ENCODE data around the gene ACTC1. TPM values are rescaled to one million over a fixed set of nuclear protein-coding genes. Genes with fewer than 3 reads are reported as not detected.

Gene ACTC1
- 0.13 to 0.38 TPM (median 0.24 TPM) in 5 replicates for total RNA-seq (2022; extraction: Qiagen RNA extraction)

GRCh38 chr15:34795267-34796081, at the start of gene ACTC1:
Gene ACTC1 (minus strand): TSS chr15:34795549. CDS start chr15:34794808, 741 bp downstream.

GRCh38 chr15:34754674-34755418, 40.5 kb downstream of the ACTC1 start, which contains the start of gene GJD2:
Gene GJD2 (minus strand): TSS chr15:34754998. CDS start chr15:34754488, 510 bp downstream.

Other genes with a start within 250 kb of the ACTC1 start
- 14.7 to 21.4 TPM (median 16.9 TPM) in 5 replicates for gene GOLGA8B, start 211.9 kb downstream of the ACTC1 start, total RNA-seq (2022; extraction: Qiagen RNA extraction)
- not detected in 5 replicates for gene GJD2, start 40.6 kb downstream of the ACTC1 start, total RNA-seq (2022; extraction: Qiagen RNA extraction)
- 27.3 to 33.4 TPM (median 30.8 TPM) in 5 replicates for gene AQR, start 174.2 kb upstream of the ACTC1 start, total RNA-seq (2022; extraction: Qiagen RNA extraction)
- 14.2 to 17.5 TPM (median 15.5 TPM) in 5 replicates for gene ZNF770, start 192.7 kb upstream of the ACTC1 start, total RNA-seq (2022; extraction: Qiagen RNA extraction)